Astrocyte of the spinal cord (primary cell): ENCODE data around the gene CDCA7L.
"Not testable (repeated sequence)": the region's sequence is repeated elsewhere in the genome, so short reads cannot be mapped to it uniquely, and the experiment has no call there.

ENCODE experiments used
- DNase-seq: peaks from one replicate; pipeline ENCODE4 v3.0.0; 2011; ENCODE audit warnings: low read depth, low spot score
- H3K4me3 ChIP-seq: 2 replicates; pipeline ENCODE4 v1.5.1; 2011; ENCODE audit warnings: low read depth, mild to moderate bottlenecking, low read length, moderate library complexity
- in situ Hi-C: cut with HindIII; loops from 2 replicates; pipeline ENCODE4 v1.10.0; 2017; ENCODE audit warnings: low sequenced_read_pairs
- TF ChIP-seq, protein P1 (sequence below): IDR thresholded peaks from 2 replicates; pipeline ENCODE4 v1.5.1; 2012; ENCODE audit warnings: low read depth, mild to moderate bottlenecking, low read length, inconsistent platforms

CDCA7L gene

GRCh38 chr7:21867816-21868575, 77.7 kb downstream of the CDCA7L start:
- in situ Hi-C loops = no loop called here
- TF ChIP-seq, protein P1, sequence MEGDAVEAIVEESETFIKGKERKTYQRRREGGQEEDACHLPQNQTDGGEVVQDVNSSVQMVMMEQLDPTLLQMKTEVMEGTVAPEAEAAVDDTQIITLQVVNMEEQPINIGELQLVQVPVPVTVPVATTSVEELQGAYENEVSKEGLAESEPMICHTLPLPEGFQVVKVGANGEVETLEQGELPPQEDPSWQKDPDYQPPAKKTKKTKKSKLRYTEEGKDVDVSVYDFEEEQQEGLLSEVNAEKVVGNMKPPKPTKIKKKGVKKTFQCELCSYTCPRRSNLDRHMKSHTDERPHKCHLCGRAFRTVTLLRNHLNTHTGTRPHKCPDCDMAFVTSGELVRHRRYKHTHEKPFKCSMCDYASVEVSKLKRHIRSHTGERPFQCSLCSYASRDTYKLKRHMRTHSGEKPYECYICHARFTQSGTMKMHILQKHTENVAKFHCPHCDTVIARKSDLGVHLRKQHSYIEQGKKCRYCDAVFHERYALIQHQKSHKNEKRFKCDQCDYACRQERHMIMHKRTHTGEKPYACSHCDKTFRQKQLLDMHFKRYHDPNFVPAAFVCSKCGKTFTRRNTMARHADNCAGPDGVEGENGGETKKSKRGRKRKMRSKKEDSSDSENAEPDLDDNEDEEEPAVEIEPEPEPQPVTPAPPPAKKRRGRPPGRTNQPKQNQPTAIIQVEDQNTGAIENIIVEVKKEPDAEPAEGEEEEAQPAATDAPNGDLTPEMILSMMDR = no peak
- H3K4me3 ChIP-seq = no peak overlapping the region
- no peak for DNase-seq

GRCh38 chr7:21867226-21867625, 78.5 kb downstream of the CDCA7L start:
- DNase-seq = no peak
- no peak overlapping the region for H3K4me3 ChIP-seq
- in situ Hi-C loops = no loop called here
- TF ChIP-seq, protein P1 = no peak

- in situ Hi-C loops = no loop called here
Observed at GRCh38 chr7:21866731-21867130, 79.0 kb downstream of the CDCA7L start.

DNA sequence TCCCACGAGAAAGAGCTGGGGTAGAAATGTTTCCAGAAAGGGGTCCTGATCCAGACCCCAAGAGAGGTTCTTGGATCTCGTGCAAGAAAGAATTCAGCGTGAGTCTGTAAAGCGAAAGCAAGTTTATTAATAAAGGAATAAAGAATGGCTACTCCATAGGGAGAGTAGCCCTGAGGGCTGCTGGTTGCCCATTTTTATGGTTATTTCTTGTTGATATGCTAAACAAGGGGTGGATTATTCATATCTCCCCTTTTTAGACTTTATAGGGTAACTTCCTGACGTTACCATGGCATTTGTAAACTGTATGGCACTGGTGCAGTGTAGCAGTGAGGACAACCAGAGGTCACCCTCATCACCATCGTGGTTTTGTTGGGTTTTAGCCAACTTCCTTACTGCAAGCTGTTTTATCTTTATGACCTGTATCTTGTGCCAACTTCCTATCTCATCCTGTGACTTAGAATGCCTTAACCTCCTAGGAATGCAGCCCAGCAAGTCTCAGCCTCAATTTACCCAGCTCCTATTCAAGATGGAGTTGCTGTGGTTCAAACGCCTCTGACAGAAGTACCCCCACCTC, 80.0 kb downstream of the CDCA7L start:
- in situ Hi-C loops, H3K4me3 ChIP-seq: not testable (repeated sequence)
- peak; percentile 8 for DNase-seq

More at GRCh38 chr7:21866731-21867130, 79.0 kb downstream of the CDCA7L start:
- no peak for DNase-seq
- TF ChIP-seq, protein P1 = no peak
- no peak overlapping the region for H3K4me3 ChIP-seq

DNA sequence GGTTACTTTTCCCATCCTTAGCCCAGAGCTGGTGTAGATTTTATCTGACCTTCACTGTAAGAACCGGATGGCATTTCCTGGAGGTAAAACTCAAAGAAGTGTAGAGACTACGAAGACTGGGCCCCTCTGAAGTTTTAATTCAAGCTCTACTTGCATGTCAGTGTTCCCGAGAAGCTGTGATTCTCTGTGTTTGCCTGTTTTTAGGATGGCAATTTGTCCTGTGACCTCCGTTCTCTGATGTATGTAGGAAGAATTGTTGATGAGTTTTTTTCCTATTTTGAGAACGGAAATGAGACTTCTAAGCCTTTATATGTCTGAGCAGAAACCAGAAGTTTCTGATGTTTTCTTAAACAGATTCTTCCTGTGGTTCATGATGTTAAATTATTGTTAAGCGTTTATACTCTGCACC, 94.1 kb downstream of the CDCA7L start:
- DNase-seq = peak; percentile 31
- TF ChIP-seq, protein P1 = no peak
- H3K4me3 ChIP-seq = no peak overlapping the region
- in situ Hi-C loops = no loop called here
